Brain microvascular endothelial cell (primary cell): ENCODE results near the gene TSPEAR.

Source experiments
- DNase-seq: peaks from one replicate; pipeline ENCODE4 v3.0.0-alpha.2; 2020
- H3K27ac ChIP-seq: fragments of 250-450 bp; sonication (Bioruptor Pico); 2 replicates; pipeline ENCODE4 v1.5.1; 2020; ENCODE audit warnings: mild to moderate bottlenecking, moderate library complexity
- H3K27me3 ChIP-seq: fragments of 250-450 bp; sonication (Bioruptor Pico); replicated peaks from 2 replicates; pipeline ENCODE4 v1.5.1; 2020; ENCODE audit warnings: mild to moderate bottlenecking
- H3K36me3 ChIP-seq: fragments of 250-450 bp; sonication (Bioruptor Pico); replicated peaks from 2 replicates; pipeline ENCODE4 v1.5.1; 2020; ENCODE audit warnings: mild to moderate bottlenecking
- H3K4me3 ChIP-seq: 2 replicates; pipeline ENCODE4 v1.5.1; 2011; ENCODE audit warnings: low read depth, mild to moderate bottlenecking, control low read depth, low read length, moderate library complexity
- CTCF ChIP-seq: IDR thresholded peaks from 2 replicates; pipeline ENCODE4 v1.5.1; 2011; ENCODE audit warnings: low read depth, mild to moderate bottlenecking, moderate library complexity, low read length, control low read depth, inconsistent platforms; ENCODE audit errors: missing control alignments
- in situ Hi-C: cut with HindIII; loops from 2 replicates; pipeline ENCODE4 v1.10.0; 2017; ENCODE audit warnings: low sequenced_read_pairs, low pct_ligation_motif_present

TSPEAR gene

GRCh38 chr21:44466351-44466954, 244.9 kb downstream of the TSPEAR start:
- in situ Hi-C loops: no loop called here
- Histone ChIP-seq H3K36me3 (no peaks in the 10 kb centered on the region), H3K4me3 (no peak overlapping the region), H3K27me3 (no peaks in the 10 kb centered on the region), H3K27ac (no peak overlapping the region)
- DNase-seq: no peak
- TF ChIP-seq CTCF: no peak

DNA sequence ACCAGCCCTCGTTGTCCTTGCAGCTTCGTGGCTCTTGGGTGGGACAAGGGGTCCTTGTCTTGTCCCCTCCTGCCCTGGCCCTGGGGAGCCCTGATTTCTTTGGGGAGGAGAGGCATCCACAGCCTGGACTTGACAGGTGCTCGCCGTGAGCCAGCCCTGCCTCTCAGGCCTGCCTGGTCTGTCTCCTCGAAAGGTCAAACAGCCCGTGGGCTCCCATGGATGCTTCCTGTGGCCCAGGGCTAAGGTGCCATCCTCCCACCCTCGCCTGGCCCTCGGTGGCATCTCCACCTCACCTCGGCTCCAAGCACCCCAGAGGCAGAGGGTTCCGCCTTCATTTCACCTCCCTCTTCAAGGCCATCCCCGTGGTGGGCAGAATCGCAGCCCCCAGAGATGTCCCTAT, 247.0 kb downstream of the TSPEAR start:
- no peak overlapping the region for H3K27ac ChIP-seq
- in situ Hi-C loops: no loop called here
- no peak overlapping the region for H3K4me3 ChIP-seq
- H3K36me3 ChIP-seq: no peaks in the 10 kb centered on the region
- H3K27me3 ChIP-seq: no peaks in the 10 kb centered on the region
- no peak for DNase-seq
- TF ChIP-seq CTCF: no peak

DNA sequence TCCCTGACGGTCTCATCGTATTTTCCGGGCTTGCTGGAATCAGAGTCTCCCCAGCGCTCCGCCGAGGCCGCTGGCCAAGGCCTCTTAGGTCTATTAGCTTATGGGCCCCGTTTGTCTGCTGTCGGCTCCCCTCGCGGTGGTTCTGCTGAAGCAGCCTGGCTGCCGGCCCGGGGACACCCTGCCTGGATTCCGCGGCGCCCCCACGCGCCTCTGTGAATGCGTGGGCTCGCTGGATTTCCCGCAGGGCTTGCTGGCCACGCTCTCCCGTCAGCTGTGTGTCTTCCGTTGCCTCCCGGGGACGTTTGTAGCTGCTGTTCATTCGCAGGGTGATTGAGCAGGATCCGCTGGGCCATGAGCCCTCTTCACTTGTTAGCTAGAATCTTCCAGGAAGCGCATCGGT, 247.6 kb downstream of the TSPEAR start:
- Histone ChIP-seq H3K27ac (no peak overlapping the region), H3K36me3 (no peaks in the 10 kb centered on the region), H3K4me3 (no peak overlapping the region), H3K27me3 (no peaks in the 10 kb centered on the region)
- DNase-seq: no peak
- in situ Hi-C loops: no loop called here
- TF ChIP-seq CTCF: no peak

DNA sequence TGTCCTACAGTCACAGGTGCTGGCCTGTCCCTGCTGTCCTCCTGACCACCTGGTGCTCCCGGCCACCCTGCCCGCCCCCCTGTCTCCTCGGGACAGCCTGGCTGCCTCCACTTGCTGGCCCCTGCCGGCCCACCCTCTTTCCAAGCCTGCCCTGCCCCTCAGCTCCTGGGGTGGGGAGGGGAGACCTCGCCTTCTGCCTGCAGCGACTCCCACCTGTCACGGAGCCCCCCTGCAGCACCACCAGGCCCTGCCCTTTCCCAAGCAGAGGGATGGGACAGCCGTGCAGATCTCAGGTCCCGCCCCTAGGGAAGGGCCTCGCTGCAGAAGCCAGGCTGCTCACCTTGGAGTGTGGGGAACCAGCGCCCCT, 248.6 kb downstream of the TSPEAR start:
- Histone ChIP-seq H3K36me3 (no peaks in the 10 kb centered on the region), H3K27me3 (no peaks in the 10 kb centered on the region), H3K4me3 (no peak overlapping the region), H3K27ac (no peak overlapping the region)
- in situ Hi-C loops: no loop called here
- TF ChIP-seq CTCF: no peak
- DNase-seq: no peak

DNA sequence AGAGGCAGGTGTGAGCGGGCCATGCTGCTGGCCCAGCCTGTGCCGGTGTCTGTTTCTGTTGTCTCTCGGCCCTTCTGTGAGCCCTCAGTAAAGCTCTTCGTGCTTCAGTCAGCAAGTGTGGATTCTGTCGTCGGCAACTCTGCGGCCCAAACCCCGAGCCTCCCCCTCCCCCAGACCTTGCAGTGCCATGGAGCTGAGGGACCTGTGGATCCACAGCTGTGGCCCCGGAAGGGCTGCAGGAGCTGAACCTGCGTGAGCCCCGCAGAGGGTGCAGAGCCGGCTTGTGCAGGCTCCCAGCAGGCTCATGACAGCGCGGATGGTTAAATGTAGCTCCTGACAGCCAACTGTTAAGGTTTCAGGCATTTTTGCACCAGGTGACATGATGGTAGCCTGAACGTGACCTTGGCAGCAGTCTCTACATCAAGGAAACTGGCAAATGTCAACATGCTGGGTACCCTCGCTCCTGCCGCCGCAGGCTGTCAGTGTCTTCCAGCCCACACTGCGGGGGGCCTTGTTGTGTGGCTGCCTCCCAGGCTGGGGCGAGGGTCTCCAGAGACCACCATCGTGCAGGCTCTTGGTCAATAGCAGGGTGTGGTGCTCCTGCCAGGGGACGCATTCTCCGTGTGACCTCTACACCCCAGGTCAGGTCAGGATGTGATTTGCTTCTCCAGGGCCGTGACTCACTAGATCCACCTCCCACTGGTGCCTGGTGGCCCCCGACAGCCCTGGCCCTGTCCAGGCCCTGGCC, 249.1 kb downstream of the TSPEAR start:
- no peak for TF ChIP-seq CTCF

More for the DNA sequence above, 249.1 kb downstream of the TSPEAR start:
- Histone ChIP-seq H3K36me3 (no peaks in the 10 kb centered on the region), H3K27ac (no peak overlapping the region), H3K4me3 (no peak overlapping the region), H3K27me3 (no peaks in the 10 kb centered on the region)
- in situ Hi-C loops: no loop called here
- no peak for DNase-seq
